IPS-20b (cell line): ENCODE data around the gene SMARCD1.

Experiments used
- H3K27ac ChIP-seq: one replicate; pipeline ENCODE4 v1.5.1; 2013; ENCODE audit warnings: low read length
- H3K27me3 ChIP-seq: 2 replicates; pipeline ENCODE4 v1.6.1; 2013; ENCODE audit warnings: mild to moderate bottlenecking, low read length, inconsistent platforms; ENCODE audit not compliant: insufficient read depth
- H3K36me3 ChIP-seq: 2 replicates; pipeline ENCODE4 v1.6.1; 2013; ENCODE audit warnings: low read depth, mild to moderate bottlenecking, inconsistent platforms, low read length, moderate library complexity; ENCODE audit not compliant: insufficient read depth
- H3K4me1 ChIP-seq: 2 replicates; pipeline ENCODE4 v1.6.1; 2013; ENCODE audit warnings: mild to moderate bottlenecking, control low read depth, inconsistent platforms, low read length, moderate library complexity; ENCODE audit not compliant: insufficient read depth
- H3K4me3 ChIP-seq: 2 replicates; pipeline ENCODE4 v1.5.1; 2013; ENCODE audit warnings: mild to moderate bottlenecking, low read length, inconsistent platforms
- H3K9ac ChIP-seq: 2 replicates; pipeline ENCODE4 v1.6.1; 2013; ENCODE audit warnings: low read depth, mild to moderate bottlenecking, inconsistent platforms, low read length, moderate library complexity
- H3K9me3 ChIP-seq: 2 replicates; pipeline ENCODE4 v1.6.1; 2013; ENCODE audit warnings: mild to moderate bottlenecking, low read depth, low read length, inconsistent platforms; ENCODE audit not compliant: insufficient read depth

SMARCD1 gene

GRCh38 chr12:50057896-50058670 is 27.1 kb upstream of the SMARCD1 start:
- peak overlapping the region; percentile 73; the same call in 1 of the 2 replicates for H3K4me3 ChIP-seq
- no peaks in the 10 kb centered on the region for H3K36me3 ChIP-seq
- no peaks in the 10 kb centered on the region for H3K9me3 ChIP-seq
- H3K4me1 ChIP-seq, result no peaks in the 10 kb centered on the region; the same call in 1 of the 2 replicates
- H3K9ac ChIP-seq, result no peak overlapping the region
- H3K27ac ChIP-seq, result no peak overlapping the region
- H3K27me3 ChIP-seq, result peaks cover 93% of the 10 kb centered on the region

GRCh38 chr12:50058743-50059312 is 26.3 kb upstream of the SMARCD1 start:
- Histone ChIP-seq H3K36me3 (no peaks in the 10 kb centered on the region), H3K4me1 (no peaks in the 10 kb centered on the region; the same call in 1 of the 2 replicates), H3K4me3 (no peak overlapping the region), H3K9ac (no peak overlapping the region), H3K9me3 (no peaks in the 10 kb centered on the region), H3K27me3 (peaks cover 86% of the 10 kb centered on the region), H3K27ac (no peak overlapping the region)

- H3K27ac ChIP-seq, result no peak overlapping the region
- H3K9ac ChIP-seq, result no peak overlapping the region
- H3K27me3 ChIP-seq, result peaks cover 80% of the 10 kb centered on the region
- no peak overlapping the region for H3K4me3 ChIP-seq
- no peaks in the 10 kb centered on the region; the same call in 1 of the 2 replicates for H3K4me1 ChIP-seq
- H3K9me3 ChIP-seq, result no peaks in the 10 kb centered on the region
- no peaks in the 10 kb centered on the region for H3K36me3 ChIP-seq
Observed at GRCh38 chr12:50059440-50060119, 25.6 kb upstream of the SMARCD1 start.

- Histone ChIP-seq H3K9ac (no peak overlapping the region), H3K27ac (no peak overlapping the region), H3K4me1 (no peaks in the 10 kb centered on the region; the same call in 1 of the 2 replicates), H3K4me3 (no peak overlapping the region), H3K27me3 (peaks cover 77% of the 10 kb centered on the region), H3K36me3 (no peaks in the 10 kb centered on the region), H3K9me3 (no peaks in the 10 kb centered on the region)
Observed at GRCh38 chr12:50060120-50060468, 25.0 kb upstream of the SMARCD1 start.

- Histone ChIP-seq H3K36me3 (no peaks in the 10 kb centered on the region), H3K9ac (no peak overlapping the region), H3K9me3 (no peaks in the 10 kb centered on the region), H3K4me1 (no peaks in the 10 kb centered on the region; the same call in 1 of the 2 replicates), H3K4me3 (no peak overlapping the region), H3K27me3 (peaks cover 66% of the 10 kb centered on the region), H3K27ac (no peak overlapping the region)
Observed at GRCh38 chr12:50061171-50061570, 24.0 kb upstream of the SMARCD1 start.

GRCh38 chr12:50061946-50062686 is 23.0 kb upstream of the SMARCD1 start:
- Histone ChIP-seq H3K4me3 (no peak overlapping the region), H3K27ac (no peak overlapping the region), H3K36me3 (no peaks in the 10 kb centered on the region), H3K27me3 (peaks cover 57% of the 10 kb centered on the region), H3K4me1 (no peaks in the 10 kb centered on the region), H3K9ac (no peak overlapping the region), H3K9me3 (no peaks in the 10 kb centered on the region)

GRCh38 chr12:50062728-50063460 is 22.2 kb upstream of the SMARCD1 start:
- no peaks in the 10 kb centered on the region for H3K9me3 ChIP-seq
- peaks cover 51% of the 10 kb centered on the region for H3K27me3 ChIP-seq
- no peak overlapping the region for H3K9ac ChIP-seq
- H3K4me1 ChIP-seq, result no peaks in the 10 kb centered on the region
- no peak overlapping the region for H3K27ac ChIP-seq
- no peak overlapping the region for H3K4me3 ChIP-seq
- no peaks in the 10 kb centered on the region for H3K36me3 ChIP-seq

- 0 out of 2 replicates have a peak overlapping the region, but pooled peaks have one; percentile 9 for H3K9ac ChIP-seq
- no peaks in the 10 kb centered on the region for H3K9me3 ChIP-seq
- no peaks in the 10 kb centered on the region for H3K4me1 ChIP-seq
- H3K36me3 ChIP-seq, result no peaks in the 10 kb centered on the region
- H3K27me3 ChIP-seq, result peaks cover 22% of the 10 kb centered on the region; the same call in 1 of the 2 replicates
- no peak overlapping the region for H3K27ac ChIP-seq
- no peak overlapping the region for H3K4me3 ChIP-seq
Observed at GRCh38 chr12:50065726-50066310, 19.3 kb upstream of the SMARCD1 start.

- Histone ChIP-seq H3K27me3 (peaks cover 16% of the 10 kb centered on the region; the same call in 1 of the 2 replicates), H3K9me3 (no peaks in the 10 kb centered on the region), H3K36me3 (no peaks in the 10 kb centered on the region), H3K9ac (0 out of 2 replicates have a peak overlapping the region, but pooled peaks have one; percentile 9), H3K4me3 (no peak overlapping the region), H3K4me1 (no peaks in the 10 kb centered on the region), H3K27ac (no peak overlapping the region)
Observed at GRCh38 chr12:50066402-50066801, 18.7 kb upstream of the SMARCD1 start.

GRCh38 chr12:50069069-50069468 is 16.1 kb upstream of the SMARCD1 start:
- Histone ChIP-seq H3K36me3 (no peaks in the 10 kb centered on the region), H3K27me3 (peaks cover 3% of the 10 kb centered on the region; the same call in 1 of the 2 replicates), H3K9ac (no peak overlapping the region), H3K4me3 (no peak overlapping the region), H3K27ac (no peak overlapping the region), H3K4me1 (no peaks in the 10 kb centered on the region), H3K9me3 (no peaks in the 10 kb centered on the region)
